GM12891 (cell line): ENCODE measurements around the gene UCK2.

Source experiments
- DNase-seq: peaks from one replicate; pipeline ENCODE4 v3.0.0; 2011; ENCODE audit warnings: low spot score; ENCODE audit not compliant: insufficient read length
- FAIRE-seq: peaks from 2 replicates; lab custom pipeline; 2011; peaks lifted over from hg19 to GRCh38; lab: Jason Lieb, UNC
- PAX5 ChIP-seq: IDR thresholded peaks from 2 replicates; pipeline ENCODE4 v1.6.1; 2011; ENCODE audit warnings: low read length, moderate library complexity, mild to moderate bottlenecking; ENCODE audit not compliant: insufficient read depth, severe bottlenecking
- POLR2A ChIP-seq: IDR thresholded peaks from 2 replicates; pipeline ENCODE4 v1.6.1; 2011; ENCODE audit warnings: low read depth, low read length, control low read depth
- POLR2AphosphoS5 ChIP-seq: IDR thresholded peaks from 2 replicates; pipeline ENCODE4 v1.6.1; 2011; ENCODE audit warnings: low read depth, low read length, control low read depth
- POU2F2 ChIP-seq: IDR thresholded peaks from 2 replicates; pipeline ENCODE4 v1.6.1; 2011; ENCODE audit warnings: low read depth, mild to moderate bottlenecking, control low read depth, low read length, moderate library complexity
- SPI1 ChIP-seq: IDR thresholded peaks from 2 replicates; pipeline ENCODE4 v1.6.1; 2011; ENCODE audit warnings: low read depth, low read length, control low read depth
- TAF1 ChIP-seq: IDR thresholded peaks from 2 replicates; pipeline ENCODE4 v1.6.1; 2011; ENCODE audit warnings: low read depth, low read length, control low read depth

The UCK2 gene

GRCh38 chr1:165834229-165834628 lies 6.8 kb downstream of the UCK2 start:
- DNase-seq, result no peak
- no peak for FAIRE-seq
- TF ChIP-seq POLR2AphosphoS5 (no peak), SPI1 (no peak), PAX5 (no peak), TAF1 (no peak), POU2F2 (no peak), POLR2A (no peak)

GRCh38 chr1:165834881-165835280 lies 7.5 kb downstream of the UCK2 start:
- no peak for FAIRE-seq
- no peak for DNase-seq
- TF ChIP-seq PAX5, result no peak
- TF ChIP-seq POLR2A, result no peak
- TF ChIP-seq SPI1, result no peak
- TF ChIP-seq TAF1, result no peak
- no peak for TF ChIP-seq POU2F2
- TF ChIP-seq POLR2AphosphoS5, result no peak

DNA sequence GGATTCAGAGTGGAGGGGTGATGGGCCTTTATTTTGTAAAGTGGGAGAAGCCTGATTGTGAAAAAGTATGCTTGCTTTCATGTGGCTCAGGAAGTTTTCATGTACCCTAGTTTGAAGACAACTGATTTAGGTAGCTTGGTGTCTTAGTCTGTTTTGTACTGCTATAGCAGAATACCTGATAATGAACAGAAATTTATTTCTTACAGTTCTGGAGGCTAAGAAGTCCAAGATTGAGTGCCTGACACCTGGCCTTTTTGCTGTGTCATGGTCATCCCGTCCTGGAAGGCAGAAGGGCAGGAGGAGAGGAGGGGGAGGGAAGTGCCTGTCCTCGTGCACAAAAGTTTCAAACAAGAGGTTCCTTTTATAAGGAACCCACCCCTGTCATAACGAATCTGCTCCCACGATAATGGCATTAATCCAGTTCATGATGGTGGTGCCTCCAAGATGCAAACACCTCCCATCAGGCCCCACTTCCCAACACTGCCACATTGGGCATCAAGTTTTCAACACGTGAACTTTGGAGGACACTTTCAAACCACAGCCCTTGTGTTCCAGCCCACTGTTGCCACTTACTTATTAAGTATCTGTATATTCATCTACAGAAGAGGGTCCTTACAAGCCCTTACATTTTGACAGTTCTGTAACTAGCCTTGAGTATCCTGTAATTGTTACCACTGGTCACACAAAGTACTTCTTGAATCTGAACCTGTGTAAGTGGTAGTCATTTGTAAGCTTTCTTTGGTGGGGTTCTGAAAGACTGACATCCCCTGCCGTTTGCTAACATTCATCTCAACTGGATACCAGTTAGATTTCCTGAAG lies 9.5 kb downstream of the UCK2 start:
- FAIRE-seq (peak; percentile 48), DNase-seq (no peak)
- no peak for TF ChIP-seq POLR2AphosphoS5
- TF ChIP-seq TAF1, result no peak
- no peak for TF ChIP-seq PAX5
- no peak for TF ChIP-seq POU2F2

DNA sequence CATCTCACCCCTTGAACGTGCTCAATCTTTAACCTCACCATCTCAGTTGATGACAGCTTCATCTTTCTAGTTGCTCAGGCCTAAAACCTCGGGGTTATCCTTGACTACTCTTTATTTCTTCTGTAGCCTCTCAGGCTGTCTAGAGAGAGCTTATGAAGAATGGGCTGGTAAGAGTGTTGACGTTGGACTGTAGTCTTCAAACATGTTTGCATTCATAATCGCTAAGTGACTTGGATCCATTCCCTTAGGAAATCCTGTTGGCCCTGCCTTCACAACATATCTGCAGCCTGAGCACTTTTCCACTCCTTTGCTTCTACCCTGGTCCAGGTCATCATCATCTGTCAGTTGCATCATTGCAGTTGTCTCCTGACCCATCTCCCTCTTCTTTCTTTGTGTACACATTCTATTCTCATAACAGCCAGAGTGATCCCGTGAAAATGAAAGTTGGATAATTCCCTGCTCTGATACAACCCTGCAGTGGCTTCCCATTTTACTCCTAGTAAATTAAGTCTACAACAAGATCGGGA lies 10.5 kb downstream of the UCK2 start:
- no peak for TF ChIP-seq POLR2A
- TF ChIP-seq TAF1, result no peak
- no peak for TF ChIP-seq SPI1
- no peak for TF ChIP-seq POU2F2
- DNase-seq, result no peak
- FAIRE-seq, result no peak

DNA sequence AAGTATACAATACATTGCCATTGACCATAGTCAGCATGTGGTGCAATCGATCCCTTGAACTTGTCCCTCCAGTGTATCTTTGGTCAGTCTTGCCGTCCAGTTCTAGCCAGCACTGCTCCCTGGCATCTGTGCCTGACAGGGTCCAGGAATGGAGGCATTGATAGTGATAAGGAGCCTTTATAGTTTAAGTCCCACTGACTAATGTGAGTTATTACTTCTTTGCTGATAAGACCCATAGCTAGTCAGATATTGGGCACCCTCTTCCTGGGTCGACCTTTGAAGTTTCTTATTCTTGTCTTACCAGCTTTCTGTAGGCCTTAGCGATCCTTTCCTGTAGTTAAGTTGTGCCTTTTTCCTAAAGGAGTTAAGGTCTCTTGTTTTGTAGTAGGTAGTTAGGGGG lies 13.0 kb downstream of the UCK2 start:
- FAIRE-seq, result no peak
- DNase-seq, result no peak
- TF ChIP-seq POLR2A (no peak), POLR2AphosphoS5 (no peak), POU2F2 (no peak), TAF1 (no peak), PAX5 (no peak), SPI1 (no peak)

DNA sequence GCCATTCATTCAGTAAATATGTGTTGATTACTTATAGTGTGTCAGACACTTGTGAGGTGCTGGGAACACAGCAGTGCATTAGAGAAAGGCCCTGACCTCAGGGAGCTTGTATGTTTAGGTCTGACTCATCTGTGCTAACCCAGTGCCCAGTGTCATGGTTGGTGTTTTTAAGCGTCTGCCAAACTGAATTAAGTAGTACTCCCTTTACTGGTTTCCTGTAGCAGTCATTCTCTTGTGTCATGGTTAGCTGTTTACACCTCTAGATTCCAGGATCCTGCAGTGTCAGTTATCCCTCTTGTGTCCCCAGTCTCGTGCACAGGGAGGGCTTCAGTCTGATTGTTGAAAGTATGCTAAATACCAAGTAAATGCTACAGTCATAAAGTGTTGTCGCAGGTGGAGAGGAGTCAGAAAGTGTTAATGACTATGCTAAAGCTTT lies 14.2 kb downstream of the UCK2 start:
- TF ChIP-seq POLR2A (no peak), POLR2AphosphoS5 (no peak), POU2F2 (no peak), TAF1 (no peak), SPI1 (no peak), PAX5 (no peak)
- FAIRE-seq, result peak; percentile 13
- no peak for DNase-seq

DNA sequence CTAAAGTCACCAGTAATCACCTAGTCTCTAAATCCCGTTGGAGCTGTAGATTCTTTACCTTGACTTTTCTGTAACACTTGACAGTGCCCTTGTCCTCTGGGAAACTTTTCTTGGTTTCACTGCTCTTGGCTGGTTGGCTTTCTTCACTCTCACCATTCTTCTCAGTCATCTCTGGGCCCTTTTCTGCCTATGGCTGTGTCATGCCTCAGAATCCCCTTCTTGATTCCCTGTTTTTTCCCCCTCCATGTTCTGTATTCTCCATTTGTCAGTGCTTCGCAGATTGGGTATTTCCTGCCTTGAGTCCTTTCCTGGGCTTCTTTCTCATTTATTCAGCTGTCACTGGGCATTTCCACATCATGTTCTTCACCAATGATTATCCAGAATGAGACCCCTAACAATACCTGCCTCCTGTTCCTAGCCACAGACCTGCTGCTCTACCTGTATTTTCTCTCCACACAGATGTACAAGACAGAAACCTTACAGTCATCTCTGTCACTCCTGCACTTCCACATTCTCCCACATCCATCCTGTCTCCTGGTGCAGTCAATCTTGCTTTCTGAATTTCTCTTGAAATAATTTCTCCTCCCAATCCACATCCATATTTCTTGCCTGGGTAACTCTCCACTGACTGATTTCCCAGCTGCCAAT lies 14.7 kb downstream of the UCK2 start:
- DNase-seq (no peak), FAIRE-seq (peak; percentile 51)
- TF ChIP-seq POU2F2 (no peak), SPI1 (peak; percentile 68)

DNA sequence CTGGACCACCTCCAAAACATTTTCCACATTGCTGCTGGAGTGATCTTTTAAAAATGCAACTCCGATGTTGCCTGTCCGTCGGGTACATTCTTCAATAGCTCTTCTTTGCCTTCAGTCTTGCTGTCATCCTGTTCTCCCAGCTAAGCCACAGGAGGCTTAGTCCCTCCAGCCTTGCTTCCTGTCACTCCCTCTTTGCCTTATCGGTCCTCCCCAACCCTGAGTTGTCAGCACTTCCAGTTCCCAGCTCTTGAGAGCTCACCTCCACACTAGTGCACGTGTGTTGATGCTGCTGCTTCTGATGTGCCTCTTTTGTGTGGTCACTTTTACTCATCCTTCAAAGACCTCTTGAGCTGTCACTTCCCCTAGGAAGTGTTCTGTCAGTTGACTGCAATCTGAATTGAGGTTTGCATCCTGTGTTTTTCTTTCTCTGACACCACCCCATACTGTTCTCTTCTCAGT lies 15.3 kb downstream of the UCK2 start:
- peak; percentile 88 for FAIRE-seq
- no peak for DNase-seq
- no peak for TF ChIP-seq POLR2AphosphoS5
- no peak for TF ChIP-seq TAF1
- no peak for TF ChIP-seq POU2F2
- peak; percentile 64 for TF ChIP-seq SPI1

DNA sequence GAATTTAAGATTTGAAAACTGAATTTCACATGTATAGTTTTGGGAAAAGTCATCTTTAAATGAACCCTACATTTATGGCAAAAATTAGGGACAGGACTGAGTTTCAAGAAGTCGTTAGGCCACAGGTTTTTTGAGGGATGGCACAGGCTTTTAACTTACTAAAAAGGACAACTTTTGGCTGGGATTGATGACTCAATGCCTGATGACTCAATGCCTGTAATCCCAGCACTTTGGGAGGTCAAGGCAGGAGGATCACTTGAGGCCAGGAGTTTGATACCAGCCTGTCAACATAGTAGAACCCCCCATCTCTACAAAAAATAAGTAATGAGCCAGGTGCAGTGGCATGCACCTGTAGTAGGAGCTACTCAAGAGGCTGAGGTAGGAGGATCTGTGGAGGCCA lies 15.9 kb downstream of the UCK2 start:
- TF ChIP-seq POLR2AphosphoS5 (no peak), PAX5 (no peak), SPI1 (no peak), POLR2A (no peak), TAF1 (no peak), POU2F2 (no peak)

GRCh38 chr1:165844114-165844798 lies 16.8 kb downstream of the UCK2 start:
- FAIRE-seq, result no peak

More for the DNA sequence above, 15.9 kb downstream of the UCK2 start:
- FAIRE-seq (no peak), DNase-seq (no peak)

More at GRCh38 chr1:165844114-165844798, 16.8 kb downstream of the UCK2 start:
- no peak for TF ChIP-seq POU2F2
- no peak for TF ChIP-seq TAF1
- no peak for TF ChIP-seq SPI1
- no peak for TF ChIP-seq POLR2A
- TF ChIP-seq PAX5, result no peak
- no peak for TF ChIP-seq POLR2AphosphoS5
- DNase-seq, result no peak
